Keratinocyte (primary cell): ENCODE measurements around the gene SLC38A1. TPM values are rescaled to one million over a fixed set of nuclear protein-coding genes. Genes with fewer than 3 reads are reported as not detected.

Source experiments
- DNase-seq: peaks from one replicate; pipeline ENCODE4 v3.0.0-alpha.2; 2011; ENCODE audit warnings: low read depth, missing footprints, low spot score
- FAIRE-seq: peaks from 2 replicates; lab custom pipeline; 2011; peaks lifted over from hg19 to GRCh38; lab: Jason Lieb, UNC
- H2AFZ ChIP-seq: 2 replicates; pipeline ENCODE4 v1.6.0; 2012; ENCODE audit warnings: low read length, control low read depth, inconsistent platforms; ENCODE audit not compliant: control insufficient read depth
- H3K27ac ChIP-seq: 2 replicates; pipeline ENCODE4 v1.5.1; 2011; ENCODE audit warnings: low read length; ENCODE audit not compliant: control insufficient read depth, insufficient read depth
- H3K27me3 ChIP-seq: 3 replicates; pipeline ENCODE4 v1.6.0; 2011; ENCODE audit warnings: low read length; ENCODE audit not compliant: control insufficient read depth, insufficient read depth; ENCODE audit errors: extremely low read depth
- H3K36me3 ChIP-seq, 2 experiments: 2 replicates in 1 of 2; 3 replicates in 1 of 2; pipeline ENCODE4 v1.5.1; 2011; ENCODE audit warnings: low read length in 2 of 2, mild to moderate bottlenecking in 1 of 2; ENCODE audit not compliant: control insufficient read depth in 2 of 2, insufficient read depth in 2 of 2; ENCODE audit errors: extremely low read depth in 1 of 2
- H3K4me1 ChIP-seq: 3 replicates; pipeline ENCODE4 v1.5.1; 2011; ENCODE audit warnings: low read length; ENCODE audit not compliant: control insufficient read depth, insufficient read depth; ENCODE audit errors: extremely low read depth
- H3K4me2 ChIP-seq: 3 replicates; pipeline ENCODE4 v1.6.0; 2011; ENCODE audit warnings: low read depth, low read length; ENCODE audit not compliant: control insufficient read depth, insufficient read depth; ENCODE audit errors: extremely low read depth
- H3K4me3 ChIP-seq, 3 experiments: fragments of 200-600 bp in 1 of 3; sonication (generic) in 1 of 3; 2 replicates in 2 of 3; 3 replicates in 1 of 3; pipeline ENCODE4 v1.5.1; 2011 to 2016; ENCODE audit warnings: low read length in 3 of 3, mild to moderate bottlenecking in 3 of 3, control low read depth in 2 of 3, inconsistent platforms in 1 of 3, low read depth in 1 of 3, mixed read lengths in 1 of 3, mixed run types in 1 of 3, moderate library complexity in 1 of 3; ENCODE audit not compliant: control insufficient read depth in 2 of 3, insufficient read depth in 2 of 3; ENCODE audit errors: extremely low read depth in 1 of 3
- H3K79me2 ChIP-seq: 2 replicates; pipeline ENCODE4 v1.6.0; 2012; ENCODE audit warnings: low read length; ENCODE audit not compliant: control insufficient read depth, insufficient read depth
- H3K9ac ChIP-seq: 3 replicates; pipeline ENCODE4 v1.6.0; 2011; ENCODE audit warnings: low read length; ENCODE audit not compliant: control insufficient read depth, insufficient read depth; ENCODE audit errors: extremely low read depth
- H3K9me1 ChIP-seq: 3 replicates; pipeline ENCODE4 v1.6.0; 2011; ENCODE audit warnings: low read length; ENCODE audit not compliant: control insufficient read depth, insufficient read depth; ENCODE audit errors: extremely low read depth
- H3K9me3 ChIP-seq: 2 replicates; pipeline ENCODE4 v1.5.1; 2012; ENCODE audit warnings: low read depth, low read length; ENCODE audit not compliant: control insufficient read depth
- H4K20me1 ChIP-seq: 3 replicates; pipeline ENCODE4 v1.6.0; 2011; ENCODE audit warnings: low read length; ENCODE audit not compliant: control insufficient read depth, insufficient read depth; ENCODE audit errors: extremely low read depth
- EZH2 ChIP-seq: IDR thresholded peaks from one replicate; pipeline ENCODE4 v1.6.1; 2012; ENCODE audit warnings: inconsistent platforms, mild to moderate bottlenecking, low read length, moderate library complexity
- dilution Hi-C: fragments of 300-500 bp; cut with MboI; formaldehyde crosslinking; loops from one replicate; pipeline ENCODE4 v1.7.0; 2020; ENCODE audit warnings: low sequenced_read_pairs; ENCODE audit not compliant: extremely low pct_ligation_motif_present
- polyA plus RNA-seq, 5 experiments: library from polyadenylated mRNA; depleted of rRNA in 3 of 5; stranded (reverse) in 3 of 5; stranded (forward) in 1 of 5; unstranded in 1 of 5; fragments of >200 nt; gene quantifications; 1 replicate in 1 of 5; 2 replicates in 3 of 5; 3 replicates in 1 of 5; pipeline versions ENCODE4 v1.2.1 to v1.2.3, GENCODE V29; 2011 to 2012; ENCODE audit warnings: missing spikeins in 2 of 5, low read depth in 1 of 5, low replicate concordance in 1 of 5
- TF ChIP-seq, protein P1 (sequence below), 3 experiments: IDR thresholded peaks in 1 of 3; conservative IDR thresholded peaks in 1 of 3; optimal IDR thresholded peaks in 1 of 3; 2 replicates in 2 of 3; 3 replicates in 1 of 3; pipeline versions ENCODE3 to v1.5.1; 2011; ENCODE audit warnings: low read length in 3 of 3, mild to moderate bottlenecking in 3 of 3, moderate library complexity in 2 of 3, control low read depth in 1 of 3, inconsistent platforms in 1 of 3; ENCODE audit not compliant: insufficient read depth in 2 of 3; ENCODE audit errors: extremely low read depth in 1 of 3

SLC38A1 gene
- polyA plus RNA-seq, 1 donor (not counting 4 experiments of a cell fraction or from before 2014, with no cell fraction given), result 134 TPM

GRCh38 chr12:46233423-46233822 lies 35.4 kb downstream of the SLC38A1 start:
- no peak overlapping the region for H2AFZ ChIP-seq
- FAIRE-seq (no peak), DNase-seq (no peak)
- H3K9me1 ChIP-seq, result peaks cover 2% of the 10 kb centered on the region
- H3K36me3 ChIP-seq, result peaks cover 12 to 35% of the 10 kb centered on the region in 2 experiments
- no peak overlapping the region for H3K4me3 ChIP-seq
- H3K79me2 ChIP-seq, result peaks cover 83% of the 10 kb centered on the region
- H3K27me3 ChIP-seq, result no peaks in the 10 kb centered on the region
- no peak overlapping the region for H3K27ac ChIP-seq
- H3K4me1 ChIP-seq, result no peaks in the 10 kb centered on the region
- dilution Hi-C loops, result no loop called here
- H4K20me1 ChIP-seq, result peaks cover 10% of the 10 kb centered on the region
- no peak overlapping the region for H3K4me2 ChIP-seq
- no peak overlapping the region for H3K9ac ChIP-seq
- TF ChIP-seq, protein P1, sequence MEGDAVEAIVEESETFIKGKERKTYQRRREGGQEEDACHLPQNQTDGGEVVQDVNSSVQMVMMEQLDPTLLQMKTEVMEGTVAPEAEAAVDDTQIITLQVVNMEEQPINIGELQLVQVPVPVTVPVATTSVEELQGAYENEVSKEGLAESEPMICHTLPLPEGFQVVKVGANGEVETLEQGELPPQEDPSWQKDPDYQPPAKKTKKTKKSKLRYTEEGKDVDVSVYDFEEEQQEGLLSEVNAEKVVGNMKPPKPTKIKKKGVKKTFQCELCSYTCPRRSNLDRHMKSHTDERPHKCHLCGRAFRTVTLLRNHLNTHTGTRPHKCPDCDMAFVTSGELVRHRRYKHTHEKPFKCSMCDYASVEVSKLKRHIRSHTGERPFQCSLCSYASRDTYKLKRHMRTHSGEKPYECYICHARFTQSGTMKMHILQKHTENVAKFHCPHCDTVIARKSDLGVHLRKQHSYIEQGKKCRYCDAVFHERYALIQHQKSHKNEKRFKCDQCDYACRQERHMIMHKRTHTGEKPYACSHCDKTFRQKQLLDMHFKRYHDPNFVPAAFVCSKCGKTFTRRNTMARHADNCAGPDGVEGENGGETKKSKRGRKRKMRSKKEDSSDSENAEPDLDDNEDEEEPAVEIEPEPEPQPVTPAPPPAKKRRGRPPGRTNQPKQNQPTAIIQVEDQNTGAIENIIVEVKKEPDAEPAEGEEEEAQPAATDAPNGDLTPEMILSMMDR (optimal IDR thresholded peaks at IDR 0.05 in 1 of 3, IDR thresholded peaks at IDR 0.05 in 1 of 3, conservative IDR thresholded peaks at IDR 0.05 in 1 of 3; ENCODE audit: extremely low read depth in 1 of 3, insufficient read depth in 2 of 3, low read length in 3 of 3), result no peak
- no peak for TF ChIP-seq EZH2
- no peaks in the 10 kb centered on the region for H3K9me3 ChIP-seq

DNA sequence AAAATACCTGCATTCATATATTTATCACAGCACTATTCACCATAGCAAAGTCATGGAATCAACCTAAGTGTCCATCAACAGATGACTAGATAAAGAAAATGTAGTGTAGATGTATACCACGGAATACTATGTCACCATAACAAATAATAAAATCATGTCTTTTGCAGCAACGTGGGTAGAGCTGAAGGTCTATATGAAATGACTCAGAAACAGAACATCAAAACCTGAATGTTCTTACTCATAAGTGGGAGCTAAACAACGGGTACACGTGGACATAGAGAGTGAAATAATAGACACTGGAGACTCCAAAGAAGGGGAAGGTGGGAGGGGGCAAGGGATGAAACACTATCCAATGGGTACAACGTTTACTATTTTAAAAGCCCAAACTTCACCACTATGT lies 37.9 kb downstream of the SLC38A1 start:
- no peaks in the 10 kb centered on the region for H3K9me3 ChIP-seq
- peaks cover 72% of the 10 kb centered on the region for H3K79me2 ChIP-seq
- no peaks in the 10 kb centered on the region for H3K27me3 ChIP-seq
- H3K36me3 ChIP-seq, result peaks cover 13 to 29% of the 10 kb centered on the region in 2 experiments
- H4K20me1 ChIP-seq, result peaks cover 8% of the 10 kb centered on the region
- FAIRE-seq, result no peak
- TF ChIP-seq, protein P1 (optimal IDR thresholded peaks at IDR 0.05 in 1 of 3, IDR thresholded peaks at IDR 0.05 in 1 of 3, conservative IDR thresholded peaks at IDR 0.05 in 1 of 3; ENCODE audit: extremely low read depth in 1 of 3, insufficient read depth in 2 of 3, low read length in 3 of 3), result no peak
- TF ChIP-seq EZH2, result no peak
- H3K4me3 ChIP-seq, result no peak overlapping the region
- no peaks in the 10 kb centered on the region for H3K9me1 ChIP-seq
- DNase-seq, result no peak
- no peak overlapping the region for H2AFZ ChIP-seq
- no peak overlapping the region for H3K4me2 ChIP-seq
- no peak overlapping the region for H3K27ac ChIP-seq
- dilution Hi-C loops, result no loop called here
- H3K4me1 ChIP-seq, result no peaks in the 10 kb centered on the region
- H3K9ac ChIP-seq, result no peak overlapping the region
